Natural killer cell (primary cell): ENCODE measurements around the gene WDR11. TPM values are rescaled to one million over a fixed set of nuclear protein-coding genes. Genes with fewer than 3 reads are reported as not detected.

Experiments used
- ATAC-seq, 3 donors: fragments of 150-1000 bp in 2 of 3; fragments of 200-7000 bp in 1 of 3; cut with Tn5 transposase; 1 replicate in 1 of 3; 2 replicates in 2 of 3; pipeline ENCODE4 v1.10.0; 2021; ENCODE audit warnings: mild to moderate bottlenecking in 2 of 3, moderate library complexity in 2 of 3
- DNase-seq, 2 donors: peaks; one replicate each; pipeline versions ENCODE4 v3.0.0 to v3.0.0-alpha.2; 2013 to 2021; ENCODE audit warnings: mixed read lengths in 1 of 2
- H3K27ac ChIP-seq: one replicate; pipeline ENCODE4 v1.5.1; 2013; ENCODE audit warnings: mild to moderate bottlenecking, low read length
- H3K27me3 ChIP-seq: one replicate; pipeline ENCODE4 v1.6.1; 2013; ENCODE audit warnings: low read length; ENCODE audit not compliant: control insufficient read depth, insufficient read depth
- H3K36me3 ChIP-seq: one replicate; pipeline ENCODE4 v1.6.1; 2013; ENCODE audit warnings: low read length; ENCODE audit not compliant: control insufficient read depth, insufficient read depth
- H3K4me1 ChIP-seq: one replicate; pipeline ENCODE4 v1.6.1; 2013; ENCODE audit warnings: low read length; ENCODE audit not compliant: control insufficient read depth, insufficient read depth
- H3K4me3 ChIP-seq: one replicate; pipeline ENCODE4 v1.5.1; 2013; ENCODE audit warnings: low read length
- H3K9me3 ChIP-seq: one replicate; pipeline ENCODE4 v1.6.1; 2013; ENCODE audit warnings: low read length; ENCODE audit not compliant: control insufficient read depth, insufficient read depth
- H3K27ac Mint-ChIP-seq, 2 donors: one replicate each; pipeline ENCODE4 v1.8.0; 2022; ENCODE audit warnings: mild to moderate bottlenecking in 2 of 2, mixed read lengths in 2 of 2, moderate library complexity in 1 of 2
- H3K27me3 Mint-ChIP-seq, 2 donors: one replicate each; pipeline ENCODE4 v1.8.0; 2022; ENCODE audit warnings: low read depth in 2 of 2, mixed read lengths in 2 of 2
- H3K36me3 Mint-ChIP-seq: one replicate; pipeline ENCODE4 v1.8.0; 2022; ENCODE audit warnings: mixed read lengths
- H3K4me1 Mint-ChIP-seq, 2 donors: one replicate each; pipeline ENCODE4 v1.8.0; 2022; ENCODE audit warnings: mixed read lengths in 2 of 2
- H3K4me3 Mint-ChIP-seq: one replicate; pipeline ENCODE4 v1.8.0; 2022; ENCODE audit warnings: mild to moderate bottlenecking, moderate library complexity, mixed read lengths
- H3K9me3 Mint-ChIP-seq, 2 donors: one replicate each; pipeline ENCODE4 v1.8.0; 2022; ENCODE audit warnings: mixed read lengths in 2 of 2
- WGBS: methylation state at CpG from one replicate; pipeline ENCODE4 v1.1.7; 2013; ENCODE audit warnings: missing lambda C conversion rate; ENCODE audit not compliant: insufficient coverage; 5-methylcytosine and 5-hydroxymethylcytosine counted together
- intact Hi-C: fragments of 100-400 bp; cut with micrococcal nuclease; formaldehyde crosslinking; loops from one replicate; pipeline ENCODE4 v1.14.2; 2022
- total RNA-seq, 4 donors: library from RNA; stranded (reverse); fragments of 120-200 nt in 1 of 4; gene quantifications; one replicate each; pipeline versions ENCODE4 v1.2.3 to v1.2.4, GENCODE V29; 2013 to 2022
- TF ChIP-seq, protein P1 (sequence below): fragments of 200-600 bp; IDR thresholded peaks from one replicate; pipeline ENCODE4 v1.8.0; 2022; ENCODE audit warnings: antibody characterized with exemption

WDR11 gene
- total RNA-seq, 3 donors from 2014 or later (not counting 1 experiment from before 2014, with no cell fraction given): 70.8 to 88.3 (median 77.8) TPM

DNA sequence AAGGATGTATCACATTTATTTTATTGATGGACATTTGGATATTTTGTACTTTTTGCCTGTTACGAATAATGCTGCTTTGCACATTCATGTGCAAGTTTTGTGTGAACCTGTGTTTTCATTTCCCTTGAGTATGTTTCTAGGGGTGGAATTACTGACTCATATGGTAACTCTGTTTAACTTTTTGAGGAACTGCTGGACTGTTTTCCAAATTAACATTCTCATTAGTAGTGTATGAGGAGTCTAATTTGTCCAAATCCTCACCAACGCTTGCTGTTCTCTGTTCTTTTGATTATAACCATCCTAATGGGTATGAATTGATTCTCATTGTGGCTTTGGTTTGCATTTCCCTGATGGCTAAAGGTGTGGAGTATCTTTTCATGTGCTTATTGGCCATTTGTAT lies 3.2 kb downstream of the WDR11 start:
- Mint-ChIP-seq H3K4me1 (peaks cover 29 to 55% of the 10 kb centered on the region in 2 donors), H3K4me3 (no peak overlapping the region), H3K36me3 (no peaks in the 10 kb centered on the region), H3K9me3 (no peaks in the 10 kb centered on the region), H3K27ac (peak overlapping the region in 1 of 2 donors; percentile 96), H3K27me3 (no peaks in the 10 kb centered on the region)
- peaks cover 13% of the 10 kb centered on the region for H3K4me1 ChIP-seq
- 93% methylated on average over 1 of the region's 2 CpGs for WGBS
- no peak overlapping the region for H3K4me3 ChIP-seq
- TF ChIP-seq, protein P1, sequence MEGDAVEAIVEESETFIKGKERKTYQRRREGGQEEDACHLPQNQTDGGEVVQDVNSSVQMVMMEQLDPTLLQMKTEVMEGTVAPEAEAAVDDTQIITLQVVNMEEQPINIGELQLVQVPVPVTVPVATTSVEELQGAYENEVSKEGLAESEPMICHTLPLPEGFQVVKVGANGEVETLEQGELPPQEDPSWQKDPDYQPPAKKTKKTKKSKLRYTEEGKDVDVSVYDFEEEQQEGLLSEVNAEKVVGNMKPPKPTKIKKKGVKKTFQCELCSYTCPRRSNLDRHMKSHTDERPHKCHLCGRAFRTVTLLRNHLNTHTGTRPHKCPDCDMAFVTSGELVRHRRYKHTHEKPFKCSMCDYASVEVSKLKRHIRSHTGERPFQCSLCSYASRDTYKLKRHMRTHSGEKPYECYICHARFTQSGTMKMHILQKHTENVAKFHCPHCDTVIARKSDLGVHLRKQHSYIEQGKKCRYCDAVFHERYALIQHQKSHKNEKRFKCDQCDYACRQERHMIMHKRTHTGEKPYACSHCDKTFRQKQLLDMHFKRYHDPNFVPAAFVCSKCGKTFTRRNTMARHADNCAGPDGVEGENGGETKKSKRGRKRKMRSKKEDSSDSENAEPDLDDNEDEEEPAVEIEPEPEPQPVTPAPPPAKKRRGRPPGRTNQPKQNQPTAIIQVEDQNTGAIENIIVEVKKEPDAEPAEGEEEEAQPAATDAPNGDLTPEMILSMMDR: no peak
- ATAC-seq: no peak
- no peak for DNase-seq
- intact Hi-C loops: loop anchor here (5.0 kb wide), 1 partner anchor 1073 kb away; the partner anchor contains the start of gene ATE1
- no peaks in the 10 kb centered on the region for H3K27me3 ChIP-seq
- H3K27ac ChIP-seq: no peak overlapping the region
- peaks cover 10% of the 10 kb centered on the region for H3K36me3 ChIP-seq
- no peaks in the 10 kb centered on the region for H3K9me3 ChIP-seq

DNA sequence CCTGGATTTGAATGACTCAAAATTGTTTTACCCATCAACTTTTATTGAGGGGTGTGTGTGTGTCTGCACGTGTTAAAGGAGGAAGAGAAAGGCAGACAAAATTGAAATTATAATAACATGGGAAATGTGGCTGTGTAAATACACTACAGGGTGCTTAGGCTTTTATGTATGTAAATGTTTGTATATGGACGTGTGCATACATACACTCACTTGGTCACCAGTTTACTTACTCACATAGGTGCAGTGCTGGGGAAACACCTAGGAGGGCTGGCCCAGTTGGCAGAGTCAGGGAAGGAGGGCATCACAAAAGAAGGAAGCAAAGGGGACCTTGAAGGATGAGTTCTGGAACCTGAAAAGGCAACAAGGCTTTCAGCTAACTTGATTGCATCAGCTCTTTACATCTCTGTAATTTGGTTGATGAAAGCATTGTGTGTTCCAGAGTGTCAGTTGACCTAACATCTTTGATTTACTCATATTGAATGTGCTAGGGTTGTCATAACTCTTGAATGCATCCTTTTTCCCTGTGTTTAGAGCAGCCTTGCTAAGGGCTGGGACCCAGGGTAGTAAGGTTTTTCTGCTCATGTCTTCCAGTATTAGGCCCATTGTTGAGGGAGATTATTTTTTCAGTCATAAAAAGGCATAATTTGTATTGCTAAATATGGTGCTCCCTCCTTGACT lies 10.2 kb downstream of the WDR11 start:
- H3K36me3 ChIP-seq: peaks cover 58% of the 10 kb centered on the region
- no peaks in the 10 kb centered on the region for H3K27me3 ChIP-seq
- Mint-ChIP-seq H3K4me3 (no peak overlapping the region), H3K36me3 (peaks cover 22% of the 10 kb centered on the region), H3K27ac (no peak overlapping the region), H3K4me1 (no peaks in the 10 kb centered on the region), H3K9me3 (no peaks in the 10 kb centered on the region), H3K27me3 (no peaks in the 10 kb centered on the region)
- H3K27ac ChIP-seq: no peak overlapping the region
- DNase-seq: no peak
- no peaks in the 10 kb centered on the region for H3K4me1 ChIP-seq
- intact Hi-C loops: no loop called here
- TF ChIP-seq, protein P1: no peak
- no peak overlapping the region for H3K4me3 ChIP-seq
- ATAC-seq: no peak
- H3K9me3 ChIP-seq: no peaks in the 10 kb centered on the region
- WGBS: 100% methylated on average over 1 of the region's 2 CpGs

DNA sequence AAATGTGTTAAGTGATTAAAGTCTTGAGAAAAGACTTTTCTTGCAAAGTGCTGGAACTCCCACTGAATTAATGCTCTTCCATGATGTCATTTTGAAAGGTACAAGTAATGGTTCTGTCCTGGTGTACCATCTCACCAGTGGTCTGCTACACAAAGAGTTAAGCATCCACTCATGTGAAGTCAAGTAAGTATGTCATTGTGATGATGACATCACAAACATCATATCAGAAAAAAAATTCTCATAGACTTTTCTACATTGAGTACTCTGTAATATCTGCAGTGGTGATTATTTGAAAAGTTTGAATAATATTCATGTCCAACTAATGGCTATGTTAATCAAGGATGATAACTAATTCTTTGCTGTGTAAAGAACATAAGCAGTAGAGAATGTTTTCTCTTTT lies 22.6 kb downstream of the WDR11 start:
- no peaks in the 10 kb centered on the region for H3K4me1 Mint-ChIP-seq
- H3K27me3 Mint-ChIP-seq: no peaks in the 10 kb centered on the region
- no peak overlapping the region for H3K4me3 ChIP-seq
- intact Hi-C loops: no loop called here
- H3K36me3 Mint-ChIP-seq: peaks cover 25% of the 10 kb centered on the region
- no peaks in the 10 kb centered on the region for H3K27me3 ChIP-seq
- H3K9me3 ChIP-seq: no peaks in the 10 kb centered on the region
- TF ChIP-seq, protein P1: no peak
- H3K36me3 ChIP-seq: peaks cover 59% of the 10 kb centered on the region
- ATAC-seq: no peak
- no peak overlapping the region for H3K27ac Mint-ChIP-seq
- no peaks in the 10 kb centered on the region for H3K9me3 Mint-ChIP-seq
- H3K4me1 ChIP-seq: no peaks in the 10 kb centered on the region
- H3K27ac ChIP-seq: no peak overlapping the region
- H3K4me3 Mint-ChIP-seq: no peak overlapping the region
- DNase-seq: no peak

DNA sequence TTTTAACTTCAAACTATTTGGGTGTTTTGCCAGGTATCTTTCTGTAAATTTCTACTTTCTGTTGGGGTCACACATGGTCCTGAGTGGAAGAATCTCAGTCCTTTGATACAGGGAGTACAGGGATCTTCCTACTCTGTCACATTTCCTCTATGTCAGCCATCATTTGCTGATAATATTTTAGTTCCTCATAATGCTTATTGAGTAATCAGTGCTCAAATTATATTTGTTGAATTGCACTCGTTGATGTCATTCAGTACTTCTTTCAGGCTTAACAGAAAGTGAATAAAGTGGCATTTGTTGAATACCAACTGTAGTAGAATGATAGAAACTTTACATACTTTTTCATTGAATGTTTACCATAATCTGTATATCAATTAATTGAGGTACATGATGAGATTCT lies 31.9 kb downstream of the WDR11 start:
- H3K9me3 ChIP-seq: no peaks in the 10 kb centered on the region
- H3K36me3 ChIP-seq: peaks cover 57% of the 10 kb centered on the region
- H3K4me3 Mint-ChIP-seq: no peak overlapping the region
- H3K27ac ChIP-seq: no peak overlapping the region
- no peaks in the 10 kb centered on the region for H3K4me1 Mint-ChIP-seq
- H3K4me3 ChIP-seq: no peak overlapping the region
- H3K9me3 Mint-ChIP-seq: no peaks in the 10 kb centered on the region
- H3K36me3 Mint-ChIP-seq: peaks cover 12% of the 10 kb centered on the region
- TF ChIP-seq, protein P1: no peak
- no peak overlapping the region for H3K27ac Mint-ChIP-seq
- no peaks in the 10 kb centered on the region for H3K27me3 Mint-ChIP-seq
- no peak for DNase-seq
- 100% methylated on average over 1 of the region's 1 CpG for WGBS
- H3K27me3 ChIP-seq: no peaks in the 10 kb centered on the region
- no peak for ATAC-seq
- H3K4me1 ChIP-seq: no peaks in the 10 kb centered on the region
- intact Hi-C loops: no loop called here
